Mesothelial cell of epicardium (in vitro differentiated cells): ENCODE data around the gene PACS2. TPM values are rescaled to one million over a fixed set of nuclear protein-coding genes. Genes with fewer than 3 reads are reported as not detected.

Experiments used
- DNase-seq, 2 experiments: peaks; one replicate each; pipeline ENCODE4 v3.0.0; 2021; ENCODE audit warnings: low spot score in 2 of 2; ENCODE audit not compliant: unreplicated experiment in 2 of 2
- H3K27ac Mint-ChIP-seq: 2 replicates; pipeline ENCODE4 v1.8.0; 2021; ENCODE audit warnings: mixed read lengths
- H3K27me3 Mint-ChIP-seq: 2 replicates; pipeline ENCODE4 v1.8.0; 2021; ENCODE audit warnings: low read depth, mixed read lengths
- H3K36me3 Mint-ChIP-seq: 2 replicates; pipeline ENCODE4 v1.8.0; 2021; ENCODE audit warnings: mixed read lengths
- H3K4me1 Mint-ChIP-seq: 2 replicates; pipeline ENCODE4 v1.8.0; 2021; ENCODE audit warnings: mixed read lengths
- H3K4me3 Mint-ChIP-seq: 2 replicates; pipeline ENCODE4 v1.8.0; 2021; ENCODE audit warnings: mild to moderate bottlenecking, moderate library complexity, mixed read lengths
- H3K9me3 Mint-ChIP-seq: 2 replicates; pipeline ENCODE4 v1.8.0; 2021; ENCODE audit warnings: mixed read lengths
- total RNA-seq: library from RNA; stranded (reverse); gene quantifications from 3 replicates; pipeline ENCODE4 v1.2.1, GENCODE V29; 2021
- TF ChIP-seq, protein P1 (sequence below): fragments of 200-600 bp; sonication (generic); IDR thresholded peaks from one replicate; pipeline ENCODE4 v1.5.0; 2021; ENCODE audit warnings: antibody characterized with exemption; ENCODE audit not compliant: unreplicated experiment

PACS2 gene
- total RNA-seq, 1 donor from 2014 or later, result 147 TPM

DNA sequence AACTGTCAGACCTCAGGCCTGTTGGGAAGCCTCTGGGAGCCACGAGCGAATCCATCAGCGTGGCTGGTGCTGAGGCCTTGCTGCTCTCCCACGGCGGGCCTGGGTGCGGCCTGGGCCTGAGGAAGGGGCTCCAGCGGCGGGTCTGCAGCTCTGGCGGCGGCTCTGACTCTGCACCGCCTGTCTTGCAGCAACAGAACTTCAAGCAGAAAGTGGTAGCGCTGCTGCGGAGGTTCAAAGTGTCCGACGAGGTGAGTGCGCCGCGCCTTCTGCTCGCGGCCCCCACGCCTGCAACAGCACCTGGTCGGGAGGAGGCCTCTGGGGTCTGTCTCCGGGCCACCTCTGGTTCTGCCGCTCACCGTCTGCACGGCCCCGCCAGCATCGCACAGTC lies 55.1 kb downstream of the PACS2 start:
- TF ChIP-seq, protein P1, sequence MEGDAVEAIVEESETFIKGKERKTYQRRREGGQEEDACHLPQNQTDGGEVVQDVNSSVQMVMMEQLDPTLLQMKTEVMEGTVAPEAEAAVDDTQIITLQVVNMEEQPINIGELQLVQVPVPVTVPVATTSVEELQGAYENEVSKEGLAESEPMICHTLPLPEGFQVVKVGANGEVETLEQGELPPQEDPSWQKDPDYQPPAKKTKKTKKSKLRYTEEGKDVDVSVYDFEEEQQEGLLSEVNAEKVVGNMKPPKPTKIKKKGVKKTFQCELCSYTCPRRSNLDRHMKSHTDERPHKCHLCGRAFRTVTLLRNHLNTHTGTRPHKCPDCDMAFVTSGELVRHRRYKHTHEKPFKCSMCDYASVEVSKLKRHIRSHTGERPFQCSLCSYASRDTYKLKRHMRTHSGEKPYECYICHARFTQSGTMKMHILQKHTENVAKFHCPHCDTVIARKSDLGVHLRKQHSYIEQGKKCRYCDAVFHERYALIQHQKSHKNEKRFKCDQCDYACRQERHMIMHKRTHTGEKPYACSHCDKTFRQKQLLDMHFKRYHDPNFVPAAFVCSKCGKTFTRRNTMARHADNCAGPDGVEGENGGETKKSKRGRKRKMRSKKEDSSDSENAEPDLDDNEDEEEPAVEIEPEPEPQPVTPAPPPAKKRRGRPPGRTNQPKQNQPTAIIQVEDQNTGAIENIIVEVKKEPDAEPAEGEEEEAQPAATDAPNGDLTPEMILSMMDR, result no peak
- Mint-ChIP-seq H3K27ac (no peak overlapping the region), H3K9me3 (peaks cover 4% of the 10 kb centered on the region), H3K4me1 (no peaks in the 10 kb centered on the region), H3K27me3 (no peaks in the 10 kb centered on the region), H3K4me3 (no peak overlapping the region), H3K36me3 (peaks cover 23% of the 10 kb centered on the region)
- DNase-seq, result no peak

DNA sequence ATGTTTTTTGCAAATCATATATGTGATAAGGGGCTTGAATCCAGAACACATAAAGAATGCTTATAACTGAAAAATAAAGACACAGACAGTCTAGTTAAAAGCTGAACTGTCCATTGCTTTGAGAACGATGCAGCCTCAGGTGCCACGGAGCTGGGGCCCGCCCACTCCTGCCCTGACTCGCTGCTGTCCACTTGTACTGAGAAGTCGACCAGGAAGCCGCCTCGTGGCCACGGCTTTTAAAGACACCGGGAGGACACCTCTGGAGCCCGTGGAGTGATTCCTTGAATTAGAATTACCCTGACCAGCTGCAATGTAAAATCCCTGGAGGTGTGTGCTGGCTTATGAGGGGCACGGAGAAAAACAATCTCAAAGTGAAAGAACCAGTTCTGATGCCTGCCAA lies 59.8 kb downstream of the PACS2 start:
- no peak for DNase-seq
- H3K4me3 Mint-ChIP-seq, result no peak overlapping the region
- peaks cover 23% of the 10 kb centered on the region for H3K36me3 Mint-ChIP-seq
- TF ChIP-seq, protein P1, result no peak
- H3K27me3 Mint-ChIP-seq, result no peaks in the 10 kb centered on the region
- no peak overlapping the region for H3K27ac Mint-ChIP-seq
- H3K9me3 Mint-ChIP-seq, result peaks cover 4% of the 10 kb centered on the region
- no peaks in the 10 kb centered on the region for H3K4me1 Mint-ChIP-seq

DNA sequence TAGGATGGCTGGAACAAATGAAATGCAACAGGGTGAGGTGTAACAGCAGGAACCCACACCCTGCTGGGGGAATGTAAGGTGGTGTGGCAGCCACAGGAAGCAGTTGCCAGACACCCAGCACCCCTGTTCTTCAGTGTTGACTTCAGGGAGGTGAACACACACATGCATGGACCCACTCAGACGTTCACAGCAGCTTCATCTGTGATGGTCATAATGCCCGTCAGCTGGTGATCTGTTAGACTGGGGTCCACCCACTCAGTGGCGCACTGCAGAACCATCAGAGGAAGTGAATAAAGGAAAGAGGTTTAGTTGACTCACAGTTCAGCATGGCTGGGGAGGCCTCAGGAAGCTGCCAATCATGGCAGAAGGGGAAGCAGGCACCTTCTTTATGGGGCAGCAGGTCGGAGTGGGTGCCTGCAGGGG lies 61.1 kb downstream of the PACS2 start:
- H3K9me3 Mint-ChIP-seq, result peaks cover 4% of the 10 kb centered on the region
- no peak overlapping the region for H3K4me3 Mint-ChIP-seq
- TF ChIP-seq, protein P1, result no peak
- H3K36me3 Mint-ChIP-seq, result peaks cover 22% of the 10 kb centered on the region
- DNase-seq, result no peak
- no peak overlapping the region for H3K27ac Mint-ChIP-seq
- no peaks in the 10 kb centered on the region for H3K4me1 Mint-ChIP-seq
- no peaks in the 10 kb centered on the region for H3K27me3 Mint-ChIP-seq

DNA sequence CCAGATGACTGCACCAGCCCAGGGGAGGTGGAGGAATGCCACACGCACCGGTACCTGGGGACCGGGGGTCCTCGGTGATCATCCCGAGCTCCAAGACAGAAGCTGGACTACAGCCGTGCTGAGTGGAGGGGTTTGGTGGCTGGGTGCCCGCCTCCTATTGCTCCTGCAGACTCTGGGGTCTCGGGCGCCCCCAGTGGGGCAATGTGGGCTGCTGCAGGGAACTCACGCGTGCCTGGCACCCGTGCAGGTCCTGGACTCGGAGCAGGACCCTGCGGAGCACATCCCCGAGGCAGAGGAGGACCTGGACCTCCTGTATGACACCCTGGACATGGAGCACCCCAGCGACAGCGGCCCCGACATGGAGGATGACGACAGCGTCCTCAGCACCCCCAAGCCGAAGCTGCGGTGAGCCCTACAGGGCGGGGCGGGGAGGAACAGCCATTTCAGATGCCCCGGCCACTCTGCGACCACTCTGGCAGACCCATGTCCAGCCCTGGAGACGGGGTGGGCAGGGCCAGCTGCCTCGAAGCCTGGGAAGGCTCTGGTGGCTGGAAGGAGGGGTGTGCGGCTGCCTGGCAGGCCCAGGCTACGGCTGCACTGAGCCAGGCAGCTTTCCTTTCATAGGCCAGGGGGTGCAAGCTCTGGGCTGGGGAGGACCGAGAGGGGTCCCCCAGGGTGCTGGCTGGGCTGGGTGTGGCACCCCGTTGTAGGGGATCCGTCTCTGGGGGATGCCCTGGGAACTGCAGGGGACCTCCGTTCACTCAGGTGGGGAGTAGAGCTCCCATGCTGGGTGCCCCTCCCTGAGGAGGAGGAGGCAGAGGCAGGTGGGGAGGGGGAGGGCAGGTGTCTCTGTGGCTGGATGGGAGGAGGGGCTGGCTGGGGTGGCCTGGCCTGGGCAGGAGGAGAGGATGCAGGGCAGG lies 62.2 kb downstream of the PACS2 start:
- Mint-ChIP-seq H3K9me3 (peaks cover 4% of the 10 kb centered on the region), H3K4me3 (no peak overlapping the region), H3K27me3 (no peaks in the 10 kb centered on the region), H3K27ac (no peak overlapping the region), H3K4me1 (no peaks in the 10 kb centered on the region), H3K36me3 (peaks cover 16% of the 10 kb centered on the region)
- no peak for DNase-seq
- TF ChIP-seq, protein P1, result no peak

DNA sequence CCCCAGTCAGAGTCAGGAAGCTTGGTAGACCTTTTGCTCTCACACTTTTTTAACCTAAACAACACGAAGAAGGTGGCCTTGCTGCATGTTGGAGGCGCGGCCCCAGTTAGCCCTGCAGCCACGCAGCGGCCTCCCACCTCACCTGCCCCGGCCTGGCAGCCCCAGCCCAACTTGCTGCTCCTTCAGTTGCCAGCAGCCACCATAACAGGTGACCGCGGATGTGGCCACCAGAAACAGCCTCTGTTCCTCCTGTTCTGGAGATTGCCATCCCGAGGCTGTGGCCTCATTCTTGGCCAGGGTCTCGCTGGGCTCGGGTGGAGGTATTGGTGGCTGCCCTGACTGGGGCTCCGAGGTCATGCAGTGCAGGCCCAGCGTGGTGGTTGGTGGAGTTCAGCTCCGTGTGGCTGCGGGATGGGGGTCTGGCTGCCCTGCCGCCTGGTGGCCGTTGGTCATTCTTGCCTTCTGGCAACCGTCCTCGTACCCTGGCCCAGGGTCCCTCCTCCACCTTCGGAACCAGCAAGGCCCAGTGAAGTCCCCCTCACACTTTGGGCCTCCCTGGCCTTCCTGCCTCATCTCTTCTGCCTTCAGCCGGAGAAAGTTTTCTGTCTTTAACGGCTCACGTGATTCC lies 63.1 kb downstream of the PACS2 start:
- Mint-ChIP-seq H3K9me3 (peaks cover 4% of the 10 kb centered on the region), H3K36me3 (peaks cover 17% of the 10 kb centered on the region), H3K27ac (no peak overlapping the region), H3K27me3 (no peaks in the 10 kb centered on the region), H3K4me1 (no peaks in the 10 kb centered on the region), H3K4me3 (no peak overlapping the region)
- DNase-seq, result no peak
- TF ChIP-seq, protein P1, result peak; percentile 20
